Stimulated activated CD8-positive, alpha-beta memory T cell treated with anti-CD3 and anti-CD28 coated beads, Interleukin-15, amount 100 ng/mL, for 4 hours (primary cell): ENCODE measurements around the gene LRRC73.
"Not testable (repeated sequence)": the region's sequence is repeated elsewhere in the genome, so short reads cannot be mapped to it uniquely, and the experiment has no call there.

Experiments used
- DNase-seq, 2 donors: peaks; one replicate each; pipeline ENCODE4 v3.0.0-alpha.2; 2020; ENCODE audit warnings: low read depth in 2 of 2

LRRC73 gene

GRCh38 chr6:43461936-43462335 lies 48.2 kb downstream of the LRRC73 start:
- DNase-seq = no peak

GRCh38 chr6:43460032-43460431 lies 50.1 kb downstream of the LRRC73 start:
- no peak for DNase-seq

- no peak for DNase-seq
Measured at GRCh38 chr6:43459535-43459934, 50.6 kb downstream of the LRRC73 start.

- DNase-seq = not testable (repeated sequence)
Measured at GRCh38 chr6:43458154-43458553, 52.0 kb downstream of the LRRC73 start.

- DNase-seq = no peak
Measured at GRCh38 chr6:43457643-43458042, 52.5 kb downstream of the LRRC73 start.
